ENCODE results near the gene MED13L.

DNA sequence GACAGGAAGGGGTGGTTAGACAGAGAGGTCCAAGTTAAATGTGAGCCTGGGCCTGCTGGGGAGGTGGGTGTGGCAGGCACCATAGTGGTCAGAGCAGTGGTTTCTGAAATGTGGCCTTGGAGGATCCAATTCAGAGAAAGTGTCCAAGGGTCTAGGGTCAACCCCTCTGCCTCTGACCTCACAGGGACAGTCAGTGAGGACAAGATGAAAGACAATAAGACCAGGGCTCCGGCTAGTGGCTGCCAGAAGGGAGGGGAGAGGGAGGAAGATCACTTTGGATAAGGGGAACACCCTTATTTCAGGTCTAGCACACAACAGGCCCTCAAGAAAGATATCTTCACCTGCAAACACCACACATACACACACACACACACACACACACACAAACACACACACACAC, 335.1 kb downstream of the MED13L start:
- TF ChIP-seq, protein P1, sequence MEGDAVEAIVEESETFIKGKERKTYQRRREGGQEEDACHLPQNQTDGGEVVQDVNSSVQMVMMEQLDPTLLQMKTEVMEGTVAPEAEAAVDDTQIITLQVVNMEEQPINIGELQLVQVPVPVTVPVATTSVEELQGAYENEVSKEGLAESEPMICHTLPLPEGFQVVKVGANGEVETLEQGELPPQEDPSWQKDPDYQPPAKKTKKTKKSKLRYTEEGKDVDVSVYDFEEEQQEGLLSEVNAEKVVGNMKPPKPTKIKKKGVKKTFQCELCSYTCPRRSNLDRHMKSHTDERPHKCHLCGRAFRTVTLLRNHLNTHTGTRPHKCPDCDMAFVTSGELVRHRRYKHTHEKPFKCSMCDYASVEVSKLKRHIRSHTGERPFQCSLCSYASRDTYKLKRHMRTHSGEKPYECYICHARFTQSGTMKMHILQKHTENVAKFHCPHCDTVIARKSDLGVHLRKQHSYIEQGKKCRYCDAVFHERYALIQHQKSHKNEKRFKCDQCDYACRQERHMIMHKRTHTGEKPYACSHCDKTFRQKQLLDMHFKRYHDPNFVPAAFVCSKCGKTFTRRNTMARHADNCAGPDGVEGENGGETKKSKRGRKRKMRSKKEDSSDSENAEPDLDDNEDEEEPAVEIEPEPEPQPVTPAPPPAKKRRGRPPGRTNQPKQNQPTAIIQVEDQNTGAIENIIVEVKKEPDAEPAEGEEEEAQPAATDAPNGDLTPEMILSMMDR (IDR thresholded peaks at IDR 0.05): no peak
- TF ChIP-seq POLR2A (IDR thresholded peaks at IDR 0.05) (no peak), POLR2AphosphoS5 (IDR thresholded peaks at IDR 0.05) (no peak)
